Spleen (tissue), 11 donors: ENCODE results near the gene HEATR1. TPM values are rescaled to one million over a fixed set of nuclear protein-coding genes. Genes with fewer than 3 reads are reported as not detected.

ENCODE experiments used
- DNase-seq: peaks from one replicate; pipeline ENCODE4 v3.0.0-alpha.2; 2020
- H3K27ac ChIP-seq, 8 donors: fragments of 200-600 bp; sonication (generic) in 7 of 8; 1 replicate in 4 of 8; 2 replicates in 4 of 8; pipeline versions ENCODE4 v1.5.0 to v1.8.0; 2016 to 2021; ENCODE audit warnings: inconsistent platforms in 4 of 8, mild to moderate bottlenecking in 4 of 8, moderate library complexity in 1 of 8
- H3K27me3 ChIP-seq, 7 donors: fragments of 200-600 bp; sonication (generic) in 6 of 7; replicated peaks in 1 of 7; 1 replicate in 4 of 7; 2 replicates in 3 of 7; pipeline versions ENCODE4 v1.5.0 to v1.8.0; 2016 to 2021; ENCODE audit warnings: inconsistent platforms in 3 of 7, mild to moderate bottlenecking in 1 of 7
- H3K36me3 ChIP-seq, 6 donors: fragments of 200-600 bp; sonication (generic) in 5 of 6; 1 replicate in 4 of 6; 2 replicates in 2 of 6; pipeline versions ENCODE4 v1.5.0 to v1.8.0; 2016 to 2021; ENCODE audit warnings: inconsistent platforms in 2 of 6
- H3K4me1 ChIP-seq, 6 donors: fragments of 200-600 bp; sonication (generic) in 5 of 6; 1 replicate in 3 of 6; 2 replicates in 3 of 6; pipeline versions ENCODE4 v1.5.0 to v1.8.0; 2016 to 2021; ENCODE audit warnings: inconsistent platforms in 3 of 6
- H3K4me3 ChIP-seq, 8 donors: fragments of 200-600 bp; sonication (generic) in 7 of 8; 1 replicate in 4 of 8; 2 replicates in 4 of 8; pipeline versions ENCODE4 v1.5.0 to v1.8.0; 2016 to 2021; ENCODE audit warnings: inconsistent platforms in 4 of 8, mild to moderate bottlenecking in 4 of 8, moderate library complexity in 2 of 8
- H3K9me3 ChIP-seq, 8 donors: fragments of 200-600 bp; sonication (generic) in 7 of 8; 1 replicate in 4 of 8; 2 replicates in 4 of 8; pipeline versions ENCODE4 v1.5.0 to v1.8.0; 2016 to 2021; ENCODE audit warnings: inconsistent platforms in 4 of 8
- POLR2A ChIP-seq, 3 donors: fragments of 450-650 bp; IDR thresholded peaks; one replicate each; pipeline ENCODE4 v1.5.1; 2017; ENCODE audit warnings: antibody characterized with exemption in 3 of 3, mild to moderate bottlenecking in 1 of 3
- POLR2AphosphoS5 ChIP-seq, 3 donors: sonication (generic); formaldehyde crosslinking; IDR thresholded peaks; one replicate each; pipeline ENCODE4 v1.5.1; 2017; ENCODE audit warnings: antibody characterized with exemption in 3 of 3
- WGBS, 5 donors: extraction: QIAGEN DNeasy Blood & Tissue Kit in 3 of 5; methylation state at CpG; one replicate each; pipeline versions ENCODE4 v1.1.5 to v1.1.7; 2013 to 2018; 5-methylcytosine and 5-hydroxymethylcytosine counted together
- intact Hi-C: fragments of 100-400 bp; cut with DNase I; formaldehyde crosslinking; loops from one replicate; pipeline ENCODE4 v1.15.0; 2023; ENCODE audit warnings: low total_unique reads
- polyA plus RNA-seq, 3 donors: library from polyadenylated mRNA; stranded (reverse); fragments of 200-250 nt; gene quantifications; one replicate each; pipeline ENCODE4 v1.2.1, GENCODE V29; 2013
- total RNA-seq, 7 donors: library from RNA; depleted of rRNA in 3 of 7; stranded (reverse); fragments of >200 nt in 3 of 7; fragmentation: NEBNext Ultra II Directional in 4 of 7; extraction: Animal tissue kit (Norgen Biotek cat#: 25700) in 4 of 7; gene quantifications; one replicate each; pipeline versions ENCODE4 v1.1.0 to v1.2.1, GENCODE V29; 2016 to 2021
- TF ChIP-seq, protein P1 (sequence below), 11 experiments: fragments of 200-600 bp in 7 of 11; fragments of 450-650 bp in 4 of 11; sonication (generic) in 4 of 11; IDR thresholded peaks in 8 of 11; conservative IDR thresholded peaks in 3 of 11; 1 replicate in 7 of 11; 2 replicates in 4 of 11; pipeline versions ENCODE4 v1.4.0 to v1.8.0; 2016 to 2021; ENCODE audit warnings: antibody characterized with exemption in 11 of 11, inconsistent platforms in 4 of 11, mild to moderate bottlenecking in 1 of 11
- donor health status: healthy with polysubstance abuse.
- donor health status: DM: no; HTN: no; CAD: no; lungs with moderate emphysema.
- donor health status: DM: no; HTN: no; CAD: no.
- donor health status: Bipolar disorder and iron deficiency.
- donor health status: healthy.
- donor health status: DM: no; HTN: no; CAD: no.
- donor health status: DM: yes; HTN: yes; CAD: no.

The HEATR1 gene
- total and polyA plus RNA-seq, 10 donors, result 5.0 to 51.4 (median 34.6) TPM

DNA sequence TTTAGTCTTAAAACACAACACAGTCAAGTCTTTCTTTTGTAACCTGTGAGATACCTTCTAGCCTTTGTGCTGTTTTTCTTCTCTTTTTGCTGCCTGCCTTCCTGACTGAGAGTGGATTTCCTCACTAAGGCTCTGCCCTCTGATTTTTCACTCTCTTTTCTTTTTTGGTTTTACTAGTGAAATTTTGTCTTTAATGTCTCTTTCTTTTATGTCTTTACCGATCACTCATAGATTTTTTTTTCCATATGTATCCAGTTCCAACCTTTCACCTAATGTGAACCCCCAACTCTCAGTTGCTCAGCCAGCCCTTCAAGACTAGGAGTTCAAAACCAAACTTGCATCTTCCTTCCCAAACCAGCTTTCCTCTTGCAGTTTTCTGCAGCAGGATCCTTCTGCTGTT, 74.0 kb downstream of the HEATR1 start:
- DNase-seq, result no peak
- H3K36me3 ChIP-seq, result peaks cover 0 to 88% (median 31%) of the 10 kb centered on the region in 6 donors

DNA sequence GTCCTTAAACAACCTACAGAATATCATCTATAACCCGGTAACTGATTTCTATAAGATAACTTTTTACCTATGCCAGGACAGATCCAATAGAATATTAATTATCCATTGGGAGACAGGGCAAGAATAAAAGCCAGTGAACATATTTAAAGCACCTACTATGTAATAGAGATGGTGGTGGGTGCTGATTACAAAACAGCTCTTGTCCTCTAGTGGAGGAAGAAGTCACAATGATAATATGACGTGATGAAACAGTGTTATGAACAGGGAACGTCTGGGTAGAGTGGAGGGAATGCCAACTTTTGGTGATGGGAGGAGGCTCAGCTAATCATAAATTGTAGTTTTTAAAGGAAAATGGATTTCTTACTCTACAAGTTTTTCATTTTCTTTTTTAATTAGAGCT, 78.2 kb downstream of the HEATR1 start:
- WGBS, 5 donors, result 63 to 86% (median 84%) methylated on average over 3 of the region's 3 CpGs
- TF ChIP-seq POLR2A (IDR thresholded peaks at IDR 0.05) (no peak), POLR2AphosphoS5 (IDR thresholded peaks at IDR 0.05) (no peak)
- TF ChIP-seq, protein P1, sequence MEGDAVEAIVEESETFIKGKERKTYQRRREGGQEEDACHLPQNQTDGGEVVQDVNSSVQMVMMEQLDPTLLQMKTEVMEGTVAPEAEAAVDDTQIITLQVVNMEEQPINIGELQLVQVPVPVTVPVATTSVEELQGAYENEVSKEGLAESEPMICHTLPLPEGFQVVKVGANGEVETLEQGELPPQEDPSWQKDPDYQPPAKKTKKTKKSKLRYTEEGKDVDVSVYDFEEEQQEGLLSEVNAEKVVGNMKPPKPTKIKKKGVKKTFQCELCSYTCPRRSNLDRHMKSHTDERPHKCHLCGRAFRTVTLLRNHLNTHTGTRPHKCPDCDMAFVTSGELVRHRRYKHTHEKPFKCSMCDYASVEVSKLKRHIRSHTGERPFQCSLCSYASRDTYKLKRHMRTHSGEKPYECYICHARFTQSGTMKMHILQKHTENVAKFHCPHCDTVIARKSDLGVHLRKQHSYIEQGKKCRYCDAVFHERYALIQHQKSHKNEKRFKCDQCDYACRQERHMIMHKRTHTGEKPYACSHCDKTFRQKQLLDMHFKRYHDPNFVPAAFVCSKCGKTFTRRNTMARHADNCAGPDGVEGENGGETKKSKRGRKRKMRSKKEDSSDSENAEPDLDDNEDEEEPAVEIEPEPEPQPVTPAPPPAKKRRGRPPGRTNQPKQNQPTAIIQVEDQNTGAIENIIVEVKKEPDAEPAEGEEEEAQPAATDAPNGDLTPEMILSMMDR (IDR thresholded peaks at IDR 0.05 in 8 of 11, conservative IDR thresholded peaks at IDR 0.05 in 3 of 11), result no peak
- H3K4me1 ChIP-seq, result peaks cover 0 to 54% (median 26%) of the 10 kb centered on the region in 6 donors
- intact Hi-C loops, result no loop called here
- no peaks in the 10 kb centered on the region for H3K27me3 ChIP-seq
- H3K9me3 ChIP-seq, result no peaks in the 10 kb centered on the region
- peaks cover 0 to 53% (median 21%) of the 10 kb centered on the region in 6 donors for H3K36me3 ChIP-seq
- DNase-seq, result no peak
- H3K4me3 ChIP-seq, result no peak overlapping the region
- H3K27ac ChIP-seq, result peak overlapping the region in 1 of 8 donors; percentile 14

More for the DNA sequence above, 74.0 kb downstream of the HEATR1 start:
- TF ChIP-seq POLR2A (IDR thresholded peaks at IDR 0.05), result no peak
- TF ChIP-seq POLR2AphosphoS5 (IDR thresholded peaks at IDR 0.05), result no peak
- TF ChIP-seq, protein P1 (IDR thresholded peaks at IDR 0.05 in 8 of 11, conservative IDR thresholded peaks at IDR 0.05 in 3 of 11), result no peak
- Histone ChIP-seq H3K27ac (peak overlapping the region in 3 of 8 donors; percentile 9 to 68 (median 61)), H3K4me3 (no peak overlapping the region), H3K27me3 (no peaks in the 10 kb centered on the region), H3K9me3 (no peaks in the 10 kb centered on the region), H3K4me1 (peaks cover 2 to 75% (median 30%) of the 10 kb centered on the region in 6 donors)
- intact Hi-C loops, result no loop called here
- 78 to 89% (median 84%) methylated on average over 1 of the region's 1 CpG for WGBS, 5 donors

DNA sequence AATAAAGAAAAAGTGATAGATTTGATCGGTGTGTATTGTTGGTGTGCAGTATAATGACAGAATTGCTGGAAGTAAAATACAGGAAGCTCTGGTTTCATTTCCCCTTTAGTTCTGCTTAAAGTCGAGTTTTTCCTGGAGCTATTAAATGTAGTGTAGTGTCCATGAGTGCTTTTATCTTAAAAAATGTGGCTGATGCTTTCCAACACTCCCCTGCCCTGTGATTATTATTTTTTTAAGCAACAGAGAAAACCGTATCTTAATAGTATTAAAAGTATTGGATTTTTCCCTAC, 79.5 kb downstream of the HEATR1 start:
- Histone ChIP-seq H3K4me1 (peaks cover 0 to 41% (median 17%) of the 10 kb centered on the region in 6 donors), H3K27me3 (no peaks in the 10 kb centered on the region), H3K9me3 (no peaks in the 10 kb centered on the region), H3K27ac (peak overlapping the region; percentile 86 to 99 (median 97)), H3K36me3 (peaks cover 0 to 44% (median 21%) of the 10 kb centered on the region in 6 donors), H3K4me3 (peak overlapping the region; percentile 88 to 98 (median 94))
- DNase-seq, result no peak
- TF ChIP-seq POLR2A (IDR thresholded peaks at IDR 0.05) (no peak), POLR2AphosphoS5 (IDR thresholded peaks at IDR 0.05) (no peak)
- TF ChIP-seq, protein P1 (IDR thresholded peaks at IDR 0.05 in 8 of 11, conservative IDR thresholded peaks at IDR 0.05 in 3 of 11), result no peak
- WGBS, 5 donors, result 1 to 6% (median 4%) methylated on average over 3 of the region's 3 CpGs
- intact Hi-C loops, result loop anchor here (5.0 kb wide), 1 partner anchor 243 kb away; the partner anchor contains the start of gene ERO1B

DNA sequence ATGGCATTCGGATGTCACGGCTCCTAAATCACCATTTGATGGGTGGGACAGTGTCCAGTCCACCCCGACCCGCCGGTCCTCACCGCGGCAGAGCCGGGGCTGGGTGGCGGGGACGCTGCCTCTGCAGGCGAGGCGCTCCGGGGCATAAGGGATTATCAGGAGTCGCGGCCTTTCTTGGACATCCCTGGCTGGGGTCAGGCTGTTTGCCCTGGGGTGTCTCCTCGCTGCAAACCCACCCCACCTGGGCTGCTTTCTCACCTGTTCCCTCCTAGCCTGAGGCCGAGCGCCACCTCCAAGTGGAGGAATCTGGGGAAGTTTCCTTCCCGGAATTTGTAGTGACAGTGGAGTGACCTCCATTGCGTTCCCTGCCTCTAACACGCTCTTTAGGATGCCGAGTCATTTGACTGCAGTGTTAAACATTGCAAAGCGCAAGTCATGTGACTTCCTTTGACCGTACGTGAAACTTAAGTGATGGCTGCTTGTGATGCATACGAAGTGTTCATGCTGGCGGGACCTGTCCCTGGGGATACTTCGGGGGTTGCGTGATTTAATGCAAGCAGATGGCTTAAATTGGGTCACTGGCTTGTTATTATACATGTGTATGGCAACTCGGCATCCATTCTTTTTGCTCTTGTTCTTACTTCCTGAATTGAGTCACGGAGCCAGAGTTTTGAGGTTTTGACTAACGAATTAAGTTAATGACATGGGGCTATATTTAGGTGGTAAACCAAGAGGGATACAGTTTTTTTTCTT, 80.0 kb downstream of the HEATR1 start:
- Histone ChIP-seq H3K4me3 (peak overlapping the region; percentile 88 to 98 (median 94)), H3K27me3 (no peaks in the 10 kb centered on the region), H3K36me3 (peaks cover 0 to 39% (median 21%) of the 10 kb centered on the region in 6 donors), H3K4me1 (peaks cover 0 to 36% (median 17%) of the 10 kb centered on the region in 6 donors), H3K9me3 (no peaks in the 10 kb centered on the region), H3K27ac (peak overlapping the region; percentile 86 to 99 (median 97))
- no peak for DNase-seq
- intact Hi-C loops, result loop anchor here (5.0 kb wide), 1 partner anchor 242 kb away; the partner anchor contains the start of gene ERO1B
- TF ChIP-seq POLR2A (IDR thresholded peaks at IDR 0.05) (no peak), POLR2AphosphoS5 (IDR thresholded peaks at IDR 0.05) (peak in 2 of 3 donors; percentile 7 to 79)
- TF ChIP-seq, protein P1 (IDR thresholded peaks at IDR 0.05 in 8 of 11, conservative IDR thresholded peaks at IDR 0.05 in 3 of 11), result no peak
- WGBS, 5 donors, result 0 to 1% (median 0%) methylated on average over 16 to 32 of the region's 32 CpGs
